IPS DF 4.7 (cell line): Measurements from ENCODE around the gene UPK1B.

Experiments used
- DNase-seq: peaks from one replicate; pipeline ENCODE4 v3.0.0-alpha.2; 2013; ENCODE audit warnings: low spot score; ENCODE audit errors: extremely low read depth

Gene UPK1B

GRCh38 chr3:119176778-119177177 is 3.4 kb downstream of the UPK1B start:
- DNase-seq: no peak

- DNase-seq: no peak
Observed at GRCh38 chr3:119177321-119177720, 3.9 kb downstream of the UPK1B start.

- DNase-seq: no peak
Observed at GRCh38 chr3:119181765-119182164, 8.4 kb downstream of the UPK1B start.

GRCh38 chr3:119184111-119184510 is 10.7 kb downstream of the UPK1B start:
- no peak for DNase-seq

GRCh38 chr3:119184796-119185570 is 11.6 kb downstream of the UPK1B start:
- no peak for DNase-seq

GRCh38 chr3:119187266-119187665 is 13.9 kb downstream of the UPK1B start:
- DNase-seq: no peak

- DNase-seq: no peak
Observed at GRCh38 chr3:119191800-119192199, 18.4 kb downstream of the UPK1B start.

GRCh38 chr3:119194237-119195150 is 21.1 kb downstream of the UPK1B start:
- no peak for DNase-seq

GRCh38 chr3:119195151-119195476 is 21.7 kb downstream of the UPK1B start:
- DNase-seq: no peak

- no peak for DNase-seq
Observed at GRCh38 chr3:119195911-119196310, 22.5 kb downstream of the UPK1B start.

GRCh38 chr3:119205209-119205608 is 31.8 kb downstream of the UPK1B start:
- DNase-seq: no peak

GRCh38 chr3:119205685-119206084 is 32.3 kb downstream of the UPK1B start:
- DNase-seq: no peak

GRCh38 chr3:119206611-119207511 is 33.5 kb downstream of the UPK1B start:
- DNase-seq: no peak

GRCh38 chr3:119207512-119207875 is 34.1 kb downstream of the UPK1B start:
- DNase-seq: no peak

GRCh38 chr3:119211193-119211592 is 37.8 kb downstream of the UPK1B start:
- DNase-seq: no peak

GRCh38 chr3:119211803-119212202 is 38.4 kb downstream of the UPK1B start:
- DNase-seq: no peak

- DNase-seq: no peak
Observed at GRCh38 chr3:119219069-119219468, 45.7 kb downstream of the UPK1B start.

GRCh38 chr3:119220198-119220597 is 46.8 kb downstream of the UPK1B start:
- no peak for DNase-seq

- no peak for DNase-seq
Observed at GRCh38 chr3:119220970-119221667, 47.7 kb downstream of the UPK1B start.

- no peak for DNase-seq
Observed at GRCh38 chr3:119221779-119222320, 48.5 kb downstream of the UPK1B start.

GRCh38 chr3:119222391-119222790 is 49.0 kb downstream of the UPK1B start:
- DNase-seq: no peak
